Endothelial cell of umbilical vein (primary cell): ENCODE data around the gene C3orf49.

Experiments
- CTCF ChIP-seq, 2 donors: IDR thresholded peaks; 1 replicate in 1 of 2; 2 replicates in 1 of 2; pipeline ENCODE4 v1.5.1; 2011; ENCODE audit warnings: low read length in 2 of 2, mild to moderate bottlenecking in 2 of 2, moderate library complexity in 2 of 2, control low read depth in 1 of 2, inconsistent platforms in 1 of 2, low read depth in 1 of 2; ENCODE audit not compliant: insufficient read depth in 1 of 2; ENCODE audit errors: extremely low read depth in 1 of 2
- EZH2 ChIP-seq: IDR thresholded peaks from 2 replicates; pipeline ENCODE4 v1.6.1; 2012; ENCODE audit warnings: borderline replicate concordance, low read depth, mild to moderate bottlenecking, moderate library complexity, low read length, inconsistent platforms; ENCODE audit not compliant: severe bottlenecking
- FOS ChIP-seq: IDR thresholded peaks from 2 replicates; pipeline ENCODE4 v1.6.1; 2011; ENCODE audit warnings: mild to moderate bottlenecking, low read length, moderate library complexity, borderline replicate concordance; ENCODE audit not compliant: insufficient read depth
- GATA2 ChIP-seq: IDR thresholded peaks from 2 replicates; pipeline ENCODE4 v1.7.0; 2011; ENCODE audit warnings: low read depth, mild to moderate bottlenecking, moderate library complexity, mixed read lengths, low read length; ENCODE audit not compliant: insufficient read length, insufficient read depth
- JUN ChIP-seq: IDR thresholded peaks from 2 replicates; pipeline ENCODE4 v1.6.1; 2011; ENCODE audit warnings: borderline replicate concordance, low read depth; ENCODE audit not compliant: insufficient read length, insufficient read depth
- MYC ChIP-seq: IDR thresholded peaks from one replicate; pipeline ENCODE4 v1.6.1; 2011; ENCODE audit warnings: mild to moderate bottlenecking, low read depth, low read length

- no peak for TF ChIP-seq GATA2
- TF ChIP-seq FOS = no peak
- TF ChIP-seq JUN = no peak
- no peak for TF ChIP-seq MYC
- no peak for TF ChIP-seq CTCF (IDR thresholded peaks at IDR 0.05; ENCODE audit: extremely low read depth in 1 of 2, insufficient read depth in 1 of 2, low read depth in 1 of 2, low read length in 2 of 2)
- TF ChIP-seq EZH2 = no peak
Measured at GRCh38 chr3:63878394-63879060, 59.4 kb downstream of the C3orf49 start.
